Measurements from ENCODE around the gene WSB2.

Gene WSB2

DNA sequence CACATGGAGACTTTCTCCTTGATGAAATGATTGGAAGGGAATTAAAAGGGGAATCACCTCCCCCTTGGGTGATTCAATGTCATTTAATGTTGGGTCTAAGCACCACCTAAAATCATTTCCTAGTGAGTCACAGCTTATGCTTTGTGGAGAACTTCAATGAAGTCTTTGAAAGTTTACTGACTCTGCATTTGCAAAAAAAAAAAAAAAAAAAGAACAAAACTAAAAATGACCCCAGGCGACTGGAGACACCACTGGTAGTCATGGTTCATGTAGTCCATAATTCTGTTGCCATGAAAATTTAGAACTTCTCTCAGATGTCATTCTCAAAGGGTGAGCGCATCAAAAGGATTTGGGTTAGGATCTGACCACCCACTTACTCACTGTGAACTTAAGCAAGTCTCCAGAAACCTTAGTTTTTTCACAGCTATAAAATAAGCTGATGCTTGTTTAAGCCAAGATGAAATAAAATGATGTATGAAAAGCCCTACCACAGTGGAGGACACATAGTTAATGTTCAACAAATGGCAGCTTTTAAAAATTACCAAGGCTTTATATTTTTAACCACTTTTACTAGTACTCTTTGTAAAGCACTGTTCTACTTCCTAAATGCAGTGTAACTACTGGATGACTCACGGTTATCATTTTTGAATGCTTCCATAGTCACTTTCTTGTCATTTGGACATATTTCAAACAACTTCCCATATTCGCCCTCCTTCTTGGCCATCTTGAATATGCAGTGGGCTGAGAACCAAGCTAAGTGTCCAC is 74.1 kb downstream of the WSB2 start:
- DNase-seq = no peak

DNA sequence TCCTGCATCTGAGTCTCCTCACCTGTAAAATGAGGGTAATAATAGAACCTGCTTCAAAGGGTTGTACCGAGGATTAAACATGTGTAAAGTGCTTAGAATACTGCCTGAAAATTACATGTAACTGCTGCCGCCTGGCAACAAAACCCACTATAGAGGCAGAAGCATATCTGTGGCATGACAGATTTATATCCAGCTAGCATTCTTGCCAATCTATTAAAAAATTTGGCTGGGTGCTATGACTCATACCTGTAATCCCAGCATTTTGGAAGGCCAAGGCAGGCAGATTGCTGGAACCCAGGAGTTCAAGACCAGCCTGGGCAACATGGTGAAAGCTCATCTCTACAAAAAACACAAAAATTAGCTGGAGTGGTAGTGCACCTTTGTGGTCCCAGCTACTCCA is 75.8 kb downstream of the WSB2 start:
- DNase-seq = no peak
